Measurements from ENCODE around the gene KCNMA1. TPM values are rescaled to one million over a fixed set of nuclear protein-coding genes. Genes with fewer than 3 reads are reported as not detected.

KCNMA1 gene
- total and polyA plus RNA-seq, 9 of the 15 experiments (the other 6 are each of a cell fraction or from before 2014, with no cell fraction given), result 0.01 to 0.95 (median 0.15) TPM; not detected in 4

DNA sequence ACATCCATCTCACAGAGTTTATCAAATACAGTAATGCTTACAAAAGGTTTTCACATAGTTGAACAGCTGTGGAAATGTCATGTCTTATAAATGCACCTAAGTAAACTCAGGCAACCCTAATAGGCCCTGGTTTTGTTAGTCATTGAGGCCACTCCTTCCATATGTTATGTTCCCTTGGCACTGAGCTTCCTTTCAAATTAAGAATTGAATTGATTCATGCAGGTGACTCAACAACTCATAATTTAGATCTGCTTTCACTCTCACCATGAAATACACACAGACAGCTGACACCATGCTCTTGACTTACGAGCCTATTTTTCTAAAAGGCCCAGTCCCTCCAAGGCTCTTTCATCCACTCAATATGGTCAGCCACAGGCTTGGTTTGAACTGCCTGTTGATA, 476.9 kb downstream of the KCNMA1 start:
- no peak for FAIRE-seq
- in situ Hi-C loops (cut with MboI), result no loop called here
- no peaks in the 10 kb centered on the region for H3K4me1 ChIP-seq (replicated peaks in 1 of 2; ENCODE audit: control insufficient read depth in 2 of 2, insufficient read depth in 2 of 2, low read length in 2 of 2)
- no peaks in the 10 kb centered on the region for H3K9me3 ChIP-seq (replicated peaks; ENCODE audit: control insufficient read depth, insufficient read depth, low read depth, low read length)
- no peak overlapping the region for H3K9ac ChIP-seq (ENCODE audit: insufficient read depth in 1 of 2, low read depth in 2 of 2, low read length in 2 of 2)
- no peak for TF ChIP-seq PCBP1 (IDR thresholded peaks at IDR 0.05; ENCODE audit: low read depth, low read length, poor library complexity, severe bottlenecking)
- H3K4me2 ChIP-seq (ENCODE audit: insufficient read depth, low read length), result no peak overlapping the region
- ChIA-PET POLR2A (interaction anchor here (0.6 kb wide), 1 partner anchor 1351 kb away, joined by 4 read pairs; no protein-coding TSS in a partner anchor), CTCF (ENCODE audit: low intra/inter-chr PET ratio) (no interaction called here)
- H3K4me3 ChIP-seq, result no peak overlapping the region
- no peak overlapping the region for H2AFZ ChIP-seq (ENCODE audit: low read depth, low read length)
- no peak overlapping the region for H3K27ac ChIP-seq (ENCODE audit: extremely low read depth, low read depth, low read length)
- no TSS peak for BruUV-seq (replicated peaks)
- intact Hi-C loops (cut with micrococcal nuclease), result loop anchor here (10.0 kb wide), 1 partner anchor 224 kb away; no protein-coding TSS in a partner anchor
- H3K79me2 ChIP-seq (ENCODE audit: control insufficient read depth, insufficient read depth, low read length), result no peaks in the 10 kb centered on the region
- 5% methylated on average over 1 of the region's 1 CpG for WGBS (ENCODE audit: insufficient coverage, low coverage, missing lambda C conversion rate)
- no peaks in the 10 kb centered on the region for H3K27me3 ChIP-seq (ENCODE audit: control insufficient read depth in 2 of 2, insufficient read depth in 2 of 2, low read length in 2 of 2)
- H3K36me3 ChIP-seq (ENCODE audit: control insufficient read depth, insufficient read depth, low read length), result no peaks in the 10 kb centered on the region
- ATAC-seq, result no peak
- no peaks in the 10 kb centered on the region for H3K9me1 ChIP-seq (ENCODE audit: control insufficient read depth, insufficient read depth, low read length)
- no peak for DNase-seq (ENCODE audit: extremely low read depth in 1 of 4, low spot score in 3 of 4)
- H4K20me1 ChIP-seq (replicated peaks; ENCODE audit: control insufficient read depth, insufficient read depth, low read length), result no peaks in the 10 kb centered on the region

DNA sequence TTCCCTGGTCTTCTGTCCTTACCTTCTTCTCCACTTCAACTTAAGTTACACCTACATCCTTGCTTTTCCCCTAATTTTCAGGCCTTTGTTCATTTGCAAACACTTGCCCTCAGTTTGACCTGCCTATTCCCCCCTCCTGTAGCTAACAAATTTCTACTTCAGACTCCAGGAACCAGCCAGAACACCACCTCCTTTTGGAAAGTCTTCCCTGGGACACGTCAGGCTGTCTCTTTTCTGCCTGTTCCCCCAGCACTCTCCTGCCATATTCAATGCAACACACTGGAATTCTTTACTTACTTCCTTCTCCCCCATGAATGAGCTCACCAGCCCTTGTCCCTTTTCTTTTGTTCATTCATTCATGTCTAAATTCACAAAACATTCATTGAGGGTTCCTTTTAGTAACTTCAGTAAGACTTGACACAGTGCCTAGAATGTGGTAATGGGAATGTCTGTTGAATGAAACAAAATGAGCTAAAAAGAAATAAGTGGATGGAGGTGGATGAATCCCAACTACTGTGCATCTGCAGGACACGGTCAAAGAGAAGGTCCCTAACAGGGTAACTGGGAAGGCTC, 478.0 kb downstream of the KCNMA1 start:
- CTCF ChIA-PET (ENCODE audit: low intra/inter-chr PET ratio), result no interaction called here
- BruUV-seq (replicated peaks), result no TSS peak
- Histone ChIP-seq H3K4me1 (replicated peaks in 1 of 2; ENCODE audit: control insufficient read depth in 2 of 2, insufficient read depth in 2 of 2, low read length in 2 of 2) (no peaks in the 10 kb centered on the region), H3K27ac (ENCODE audit: extremely low read depth, low read depth, low read length) (no peak overlapping the region), H3K36me3 (ENCODE audit: control insufficient read depth, insufficient read depth, low read length) (no peaks in the 10 kb centered on the region), H3K9me1 (ENCODE audit: control insufficient read depth, insufficient read depth, low read length) (no peaks in the 10 kb centered on the region), H3K4me2 (ENCODE audit: insufficient read depth, low read length) (no peak overlapping the region), H3K9me3 (replicated peaks; ENCODE audit: control insufficient read depth, insufficient read depth, low read depth, low read length) (no peaks in the 10 kb centered on the region), H2AFZ (ENCODE audit: low read depth, low read length) (no peak overlapping the region), H3K4me3 (no peak overlapping the region), H4K20me1 (replicated peaks; ENCODE audit: control insufficient read depth, insufficient read depth, low read length) (no peaks in the 10 kb centered on the region), H3K9ac (ENCODE audit: insufficient read depth in 1 of 2, low read depth in 2 of 2, low read length in 2 of 2) (no peak overlapping the region), H3K27me3 (ENCODE audit: control insufficient read depth in 2 of 2, insufficient read depth in 2 of 2, low read length in 2 of 2) (peaks cover 2 to 5% of the 10 kb centered on the region in 2 experiments; a peak in 2 of 5 replicates), H3K79me2 (ENCODE audit: control insufficient read depth, insufficient read depth, low read length) (no peaks in the 10 kb centered on the region)
- POLR2A ChIA-PET, result interaction anchor here (0.8 kb wide), 2 partner anchors 11 to 15 kb away, joined by 3 read pairs; no protein-coding TSS in a partner anchor
- no peak for ATAC-seq
- intact Hi-C loops (cut with micrococcal nuclease), result loop anchor here (10.0 kb wide), 1 partner anchor 225 kb away; no protein-coding TSS in a partner anchor
- FAIRE-seq, result no peak
- 0% methylated on average over 2 of the region's 2 CpGs for WGBS (ENCODE audit: insufficient coverage, low coverage, missing lambda C conversion rate)
- in situ Hi-C loops (cut with MboI), result no loop called here
- DNase-seq (ENCODE audit: extremely low read depth in 1 of 4, low spot score in 3 of 4), result no peak
- TF ChIP-seq PTRF (tag; IDR thresholded peaks at IDR 0.05) (no peak), HDAC8 (tag; IDR thresholded peaks at IDR 0.05) (no peak), NEUROD1 (IDR thresholded peaks at IDR 0.05; ENCODE audit: borderline replicate concordance, low read depth, low read length, partially characterized antibody) (no peak), PPARD (CRISPR knock-in tag; IDR thresholded peaks at IDR 0.05) (no peak), ZNF699 (CRISPR knock-in tag; IDR thresholded peaks at IDR 0.05; ENCODE audit: insufficient replicate concordance) (no peak)
